HepG2 (cell line): ENCODE measurements around the gene ZBTB7C. TPM values are rescaled to one million over a fixed set of nuclear protein-coding genes. Genes with fewer than 3 reads are reported as not detected.
A peak's percentile ranks its signal among the peaks of the same experiment; 100 is the strongest.

Experiments
- CREM ChIP-seq, 2 experiments: sonication (generic) in 1 of 2; formaldehyde crosslinking in 1 of 2; IDR thresholded peaks; 2 replicates each; pipeline versions ENCODE4 v1.4.0 to v1.6.1; 2016 to 2020; ENCODE audit warnings: antibody characterized with exemption in 1 of 2, mild to moderate bottlenecking in 1 of 2, missing genetic modification reagents in 1 of 2
- ETV5 ChIP-seq: IDR thresholded peaks from 2 replicates; pipeline ENCODE4 v1.6.1; 2018; ENCODE audit warnings: missing biosample characterization, missing genetic modification reagents, inconsistent platforms, borderline replicate concordance
- HNF4A ChIP-seq: sonication (generic); formaldehyde crosslinking; IDR thresholded peaks from 2 replicates; pipeline ENCODE4 v1.4.0; 2020; ENCODE audit warnings: missing genetic modification reagents
- HOXA3 ChIP-seq: sonication (generic); formaldehyde crosslinking; IDR thresholded peaks from 2 replicates; pipeline ENCODE4 v1.5.0; 2020; ENCODE audit warnings: missing genetic modification reagents
- SIN3A ChIP-seq: IDR thresholded peaks from 2 replicates; pipeline ENCODE4 v1.6.1; 2011; ENCODE audit warnings: low read depth, mild to moderate bottlenecking, control low read depth, low read length, borderline replicate concordance
- ZBTB20 ChIP-seq: sonication (generic); formaldehyde crosslinking; IDR thresholded peaks from 2 replicates; pipeline ENCODE4 v1.8.1; 2023; ENCODE audit warnings: missing genetic modification reagents, low read depth, mild to moderate bottlenecking, borderline replicate concordance
- ZBTB7B ChIP-seq: sonication (generic); formaldehyde crosslinking; IDR thresholded peaks from 2 replicates; pipeline ENCODE4 v1.4.0; 2020; ENCODE audit warnings: missing genetic modification reagents
- ZMYM2 ChIP-seq: sonication (generic); formaldehyde crosslinking; IDR thresholded peaks from 2 replicates; pipeline ENCODE4 v1.8.0; 2022; ENCODE audit warnings: mild to moderate bottlenecking, missing genetic modification reagents
- ZNF652 ChIP-seq: IDR thresholded peaks from 2 replicates; pipeline ENCODE4 v1.6.1; 2016; ENCODE audit warnings: low read depth, borderline replicate concordance
- polyA plus RNA-seq, 8 experiments: library from polyadenylated mRNA; depleted of rRNA in 3 of 8; stranded (reverse) in 7 of 8; unstranded in 1 of 8; fragments of >200 nt; fragmentation: Illumina TruSeq in 4 of 8; extraction: Trizol in 4 of 8; gene quantifications; 2 replicates each; pipeline versions ENCODE4 v1.2.1 to v1.2.3, GENCODE V29; 2011 to 2016; ENCODE audit warnings: low read depth in 4 of 8, missing spikeins in 1 of 8, mixed read lengths in 1 of 8; ENCODE audit not compliant: insufficient read depth in 1 of 8
- total RNA-seq, 5 experiments: library from RNA; depleted of rRNA; stranded (reverse); fragments of >200 nt; fragmentation: Illumina TruSeq; extraction: Trizol; gene quantifications; 2 replicates each; pipeline ENCODE4 v1.2.3, GENCODE V29; 2016; ENCODE audit warnings: low read depth in 1 of 5
- TF ChIP-seq, protein P1 (sequence below): sonication (generic); formaldehyde crosslinking; IDR thresholded peaks from 2 replicates; pipeline ENCODE4 v1.4.0; 2020; ENCODE audit warnings: missing genetic modification reagents
- TF ChIP-seq, protein P2 (sequence below): IDR thresholded peaks from 2 replicates; pipeline ENCODE4 v1.6.1; 2016; ENCODE audit warnings: missing genetic modification reagents, missing compliant biosample characterization
- TF ChIP-seq, protein P3 (sequence below): IDR thresholded peaks from 2 replicates; pipeline ENCODE4 v1.6.1; 2012; ENCODE audit warnings: inconsistent platforms
- TF ChIP-seq, protein P4 (sequence below): sonication (generic); formaldehyde crosslinking; IDR thresholded peaks from 2 replicates; pipeline ENCODE4 v1.4.0; 2020; ENCODE audit warnings: missing genetic modification reagents
- TF ChIP-seq, protein P5 (sequence below): sonication (generic); formaldehyde crosslinking; IDR thresholded peaks from 2 replicates; pipeline ENCODE4 v1.8.0; 2022; ENCODE audit warnings: mild to moderate bottlenecking, missing genetic modification reagents, borderline replicate concordance
- TF ChIP-seq, protein P6 (sequence below): IDR thresholded peaks from 2 replicates; pipeline ENCODE4 v1.6.1; 2016
- TF ChIP-seq, protein P7 (sequence below): IDR thresholded peaks from 2 replicates; pipeline ENCODE4 v1.6.1; 2012; ENCODE audit warnings: low read depth, low read length, improper control_type of control experiment
- TF ChIP-seq, protein P8 (sequence below): sonication (generic); formaldehyde crosslinking; IDR thresholded peaks from 2 replicates; pipeline ENCODE4 v1.5.1; 2020; ENCODE audit warnings: missing genetic modification reagents, mild to moderate bottlenecking, borderline replicate concordance

ZBTB7C gene
- total and polyA plus RNA-seq, 2 of the 13 experiments (the other 11 are each of a cell fraction or from before 2014, with no cell fraction given): 0.01 to 0.04 TPM

DNA sequence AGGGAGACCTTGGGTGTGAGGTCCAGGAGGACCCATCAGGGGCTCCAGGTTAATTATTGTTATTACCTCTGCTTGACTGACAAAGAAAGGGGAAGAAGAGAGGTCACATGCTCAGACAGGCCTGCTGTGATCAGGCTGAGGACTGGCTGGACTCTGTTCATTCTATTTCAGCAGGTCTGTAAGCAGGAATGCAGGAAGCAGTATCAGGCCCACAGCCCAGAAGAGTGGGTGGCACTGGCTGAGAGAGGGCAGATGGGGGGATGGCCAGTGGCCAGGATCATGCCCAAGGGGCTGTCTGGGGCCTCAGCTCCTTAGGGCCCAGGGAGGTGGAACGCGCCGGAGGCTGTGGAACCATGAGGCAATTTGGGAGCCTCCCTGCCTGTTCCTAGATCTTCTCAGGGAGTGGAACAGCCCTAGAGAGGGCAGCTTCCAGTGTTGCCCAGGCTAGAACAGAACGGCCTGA lies 43.7 kb upstream of the ZBTB7C start (continued):
- TF ChIP-seq, protein P1, sequence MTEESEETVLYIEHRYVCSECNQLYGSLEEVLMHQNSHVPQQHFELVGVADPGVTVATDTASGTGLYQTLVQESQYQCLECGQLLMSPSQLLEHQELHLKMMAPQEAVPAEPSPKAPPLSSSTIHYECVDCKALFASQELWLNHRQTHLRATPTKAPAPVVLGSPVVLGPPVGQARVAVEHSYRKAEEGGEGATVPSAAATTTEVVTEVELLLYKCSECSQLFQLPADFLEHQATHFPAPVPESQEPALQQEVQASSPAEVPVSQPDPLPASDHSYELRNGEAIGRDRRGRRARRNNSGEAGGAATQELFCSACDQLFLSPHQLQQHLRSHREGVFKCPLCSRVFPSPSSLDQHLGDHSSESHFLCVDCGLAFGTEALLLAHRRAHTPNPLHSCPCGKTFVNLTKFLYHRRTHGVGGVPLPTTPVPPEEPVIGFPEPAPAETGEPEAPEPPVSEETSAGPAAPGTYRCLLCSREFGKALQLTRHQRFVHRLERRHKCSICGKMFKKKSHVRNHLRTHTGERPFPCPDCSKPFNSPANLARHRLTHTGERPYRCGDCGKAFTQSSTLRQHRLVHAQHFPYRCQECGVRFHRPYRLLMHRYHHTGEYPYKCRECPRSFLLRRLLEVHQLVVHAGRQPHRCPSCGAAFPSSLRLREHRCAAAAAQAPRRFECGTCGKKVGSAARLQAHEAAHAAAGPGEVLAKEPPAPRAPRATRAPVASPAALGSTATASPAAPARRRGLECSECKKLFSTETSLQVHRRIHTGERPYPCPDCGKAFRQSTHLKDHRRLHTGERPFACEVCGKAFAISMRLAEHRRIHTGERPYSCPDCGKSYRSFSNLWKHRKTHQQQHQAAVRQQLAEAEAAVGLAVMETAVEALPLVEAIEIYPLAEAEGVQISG (CRISPR knock-in tag): peak; percentile 54
- TF ChIP-seq HOXA3 (CRISPR knock-in tag): peak; percentile 39; the same call in 1 of the 2 replicates
- TF ChIP-seq, protein P2, sequence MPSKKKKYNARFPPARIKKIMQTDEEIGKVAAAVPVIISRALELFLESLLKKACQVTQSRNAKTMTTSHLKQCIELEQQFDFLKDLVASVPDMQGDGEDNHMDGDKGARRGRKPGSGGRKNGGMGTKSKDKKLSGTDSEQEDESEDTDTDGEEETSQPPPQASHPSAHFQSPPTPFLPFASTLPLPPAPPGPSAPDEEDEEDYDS (CRISPR knock-in tag): peak; percentile 86
- no peak for TF ChIP-seq ZBTB20
- no peak for TF ChIP-seq ZMYM2 (CRISPR knock-in tag)
- TF ChIP-seq, protein P3, sequence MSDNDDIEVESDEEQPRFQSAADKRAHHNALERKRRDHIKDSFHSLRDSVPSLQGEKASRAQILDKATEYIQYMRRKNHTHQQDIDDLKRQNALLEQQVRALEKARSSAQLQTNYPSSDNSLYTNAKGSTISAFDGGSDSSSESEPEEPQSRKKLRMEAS: 0 out of 2 replicates have a peak, but pooled peaks have one; percentile 33
- 0 out of 2 replicates have a peak, but pooled peaks have one; percentile 48 for TF ChIP-seq SIN3A
- TF ChIP-seq, protein P4, sequence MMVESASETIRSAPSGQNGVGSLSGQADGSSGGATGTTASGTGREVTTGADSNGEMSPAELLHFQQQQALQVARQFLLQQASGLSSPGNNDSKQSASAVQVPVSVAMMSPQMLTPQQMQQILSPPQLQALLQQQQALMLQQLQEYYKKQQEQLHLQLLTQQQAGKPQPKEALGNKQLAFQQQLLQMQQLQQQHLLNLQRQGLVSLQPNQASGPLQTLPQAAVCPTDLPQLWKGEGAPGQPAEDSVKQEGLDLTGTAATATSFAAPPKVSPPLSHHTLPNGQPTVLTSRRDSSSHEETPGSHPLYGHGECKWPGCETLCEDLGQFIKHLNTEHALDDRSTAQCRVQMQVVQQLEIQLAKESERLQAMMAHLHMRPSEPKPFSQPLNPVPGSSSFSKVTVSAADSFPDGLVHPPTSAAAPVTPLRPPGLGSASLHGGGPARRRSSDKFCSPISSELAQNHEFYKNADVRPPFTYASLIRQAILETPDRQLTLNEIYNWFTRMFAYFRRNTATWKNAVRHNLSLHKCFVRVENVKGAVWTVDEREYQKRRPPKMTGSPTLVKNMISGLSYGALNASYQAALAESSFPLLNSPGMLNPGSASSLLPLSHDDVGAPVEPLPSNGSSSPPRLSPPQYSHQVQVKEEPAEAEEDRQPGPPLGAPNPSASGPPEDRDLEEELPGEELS: peak; percentile 47
- TF ChIP-seq, protein P5, sequence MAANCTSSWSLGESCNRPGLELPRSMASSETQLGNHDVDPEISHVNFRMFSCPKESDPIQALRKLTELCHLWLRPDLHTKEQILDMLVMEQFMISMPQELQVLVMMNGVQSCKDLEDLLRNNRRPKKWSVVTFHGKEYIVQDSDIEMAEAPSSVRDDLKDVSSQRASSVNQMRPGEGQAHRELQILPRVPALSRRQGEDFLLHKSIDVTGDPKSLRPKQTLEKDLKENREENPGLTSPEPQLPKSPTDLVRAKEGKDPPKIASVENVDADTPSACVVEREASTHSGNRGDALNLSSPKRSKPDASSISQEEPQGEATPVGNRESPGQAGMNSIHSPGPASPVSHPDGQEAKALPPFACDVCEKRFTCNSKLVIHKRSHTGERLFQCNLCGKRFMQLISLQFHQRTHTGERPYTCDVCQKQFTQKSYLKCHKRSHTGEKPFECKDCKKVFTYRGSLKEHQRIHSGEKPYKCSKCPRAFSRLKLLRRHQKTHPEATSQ (CRISPR knock-in tag): no peak
- TF ChIP-seq, protein P6, sequence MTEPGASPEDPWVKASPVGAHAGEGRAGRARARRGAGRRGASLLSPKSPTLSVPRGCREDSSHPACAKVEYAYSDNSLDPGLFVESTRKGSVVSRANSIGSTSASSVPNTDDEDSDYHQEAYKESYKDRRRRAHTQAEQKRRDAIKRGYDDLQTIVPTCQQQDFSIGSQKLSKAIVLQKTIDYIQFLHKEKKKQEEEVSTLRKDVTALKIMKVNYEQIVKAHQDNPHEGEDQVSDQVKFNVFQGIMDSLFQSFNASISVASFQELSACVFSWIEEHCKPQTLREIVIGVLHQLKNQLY (CRISPR knock-in tag): 0 out of 2 replicates have a peak, but pooled peaks have one; percentile 56
- TF ChIP-seq HNF4A: peak; percentile 75
- TF ChIP-seq ETV5 (CRISPR knock-in tag): peak; percentile 37; the same call in 1 of the 2 replicates
- peak; percentile 50; the same call in 1 of the 2 replicates for TF ChIP-seq ZNF652
- TF ChIP-seq, protein P7, sequence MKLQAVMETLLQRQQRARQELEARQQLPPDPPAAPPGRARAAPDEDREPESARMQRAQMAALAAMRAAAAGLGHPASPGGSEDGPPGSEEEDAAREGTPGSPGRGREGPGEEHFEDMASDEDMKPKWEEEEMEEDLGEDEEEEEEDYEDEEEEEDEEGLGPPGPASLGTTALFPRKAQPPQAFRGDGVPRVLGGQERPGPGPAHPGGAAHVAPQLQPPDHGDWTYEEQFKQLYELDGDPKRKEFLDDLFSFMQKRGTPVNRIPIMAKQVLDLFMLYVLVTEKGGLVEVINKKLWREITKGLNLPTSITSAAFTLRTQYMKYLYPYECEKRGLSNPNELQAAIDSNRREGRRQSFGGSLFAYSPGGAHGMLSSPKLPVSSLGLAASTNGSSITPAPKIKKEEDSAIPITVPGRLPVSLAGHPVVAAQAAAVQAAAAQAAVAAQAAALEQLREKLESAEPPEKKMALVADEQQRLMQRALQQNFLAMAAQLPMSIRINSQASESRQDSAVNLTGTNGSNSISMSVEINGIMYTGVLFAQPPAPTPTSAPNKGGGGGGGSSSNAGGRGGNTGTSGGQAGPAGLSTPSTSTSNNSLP: peak; percentile 42; the same call in 1 of the 2 replicates
- peak; percentile 51; the same call in 1 of the 2 replicates for TF ChIP-seq CREM (IDR thresholded peaks at IDR 0.05)
- TF ChIP-seq CREM (CRISPR knock-in tag; IDR thresholded peaks at IDR 0.05): no peak
- TF ChIP-seq, protein P8, sequence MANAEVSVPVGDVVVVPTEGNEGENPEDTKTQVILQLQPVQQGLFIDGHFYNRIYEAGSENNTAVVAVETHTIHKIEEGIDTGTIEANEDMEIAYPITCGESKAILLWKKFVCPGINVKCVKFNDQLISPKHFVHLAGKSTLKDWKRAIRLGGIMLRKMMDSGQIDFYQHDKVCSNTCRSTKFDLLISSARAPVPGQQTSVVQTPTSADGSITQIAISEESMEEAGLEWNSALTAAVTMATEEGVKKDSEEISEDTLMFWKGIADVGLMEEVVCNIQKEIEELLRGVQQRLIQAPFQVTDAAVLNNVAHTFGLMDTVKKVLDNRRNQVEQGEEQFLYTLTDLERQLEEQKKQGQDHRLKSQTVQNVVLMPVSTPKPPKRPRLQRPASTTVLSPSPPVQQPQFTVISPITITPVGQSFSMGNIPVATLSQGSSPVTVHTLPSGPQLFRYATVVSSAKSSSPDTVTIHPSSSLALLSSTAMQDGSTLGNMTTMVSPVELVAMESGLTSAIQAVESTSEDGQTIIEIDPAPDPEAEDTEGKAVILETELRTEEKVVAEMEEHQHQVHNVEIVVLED: peak; percentile 34; the same call in 1 of the 2 replicates
- 0 out of 2 replicates have a peak, but pooled peaks have one; percentile 20 for TF ChIP-seq ZBTB7B
